Measurements from ENCODE around the gene KIF26B.

The KIF26B gene

GRCh38 chr1:245266105-245266504, 111.3 kb downstream of the KIF26B start:
- no peak for TF ChIP-seq CTCF (conservative IDR thresholded peaks at IDR 0.05)
- no peak overlapping the region for H3K27ac ChIP-seq

- H3K27ac ChIP-seq, result no peak overlapping the region
- no peak for TF ChIP-seq CTCF (conservative IDR thresholded peaks at IDR 0.05)
Observed at GRCh38 chr1:245270063-245270462, 115.3 kb downstream of the KIF26B start.

GRCh38 chr1:245270972-245271371, 116.2 kb downstream of the KIF26B start:
- no peak overlapping the region for H3K27ac ChIP-seq
- TF ChIP-seq CTCF (conservative IDR thresholded peaks at IDR 0.05), result no peak

- TF ChIP-seq CTCF (conservative IDR thresholded peaks at IDR 0.05), result no peak
- H3K27ac ChIP-seq, result no peak overlapping the region
Observed at GRCh38 chr1:245272676-245273075, 117.9 kb downstream of the KIF26B start.

GRCh38 chr1:245276445-245276844, 121.7 kb downstream of the KIF26B start:
- H3K27ac ChIP-seq, result no peak overlapping the region
- TF ChIP-seq CTCF (conservative IDR thresholded peaks at IDR 0.05), result no peak

GRCh38 chr1:245277276-245277675, 122.5 kb downstream of the KIF26B start:
- H3K27ac ChIP-seq, result no peak overlapping the region
- TF ChIP-seq CTCF (conservative IDR thresholded peaks at IDR 0.05), result no peak; the same call in 1 of the 2 replicates

GRCh38 chr1:245278846-245279245, 124.1 kb downstream of the KIF26B start:
- H3K27ac ChIP-seq, result no peak overlapping the region
- TF ChIP-seq CTCF (conservative IDR thresholded peaks at IDR 0.05), result no peak

GRCh38 chr1:245279346-245279745, 124.6 kb downstream of the KIF26B start:
- TF ChIP-seq CTCF (conservative IDR thresholded peaks at IDR 0.05), result no peak
- H3K27ac ChIP-seq, result no peak overlapping the region

Data from VCaP (cell line).